Tibial artery (tissue), 4 donors: ENCODE measurements around the gene SLC24A3.

Experiments
- DNase-seq, 2 donors: peaks; one replicate each; pipeline ENCODE4 v3.0.0-alpha.2; 2019
- H3K27ac ChIP-seq, 2 donors: fragments of 200-600 bp; sonication (generic) in 1 of 2; 1 replicate in 1 of 2; 2 replicates in 1 of 2; pipeline ENCODE4 v1.5.1; 2018 to 2019; ENCODE audit warnings: mild to moderate bottlenecking in 1 of 2
- H3K27me3 ChIP-seq, 2 donors: fragments of 200-600 bp; sonication (generic) in 1 of 2; one replicate each; pipeline versions ENCODE4 v1.5.1 to v1.6.0; 2016 to 2019
- H3K36me3 ChIP-seq, 3 donors: fragments of 200-600 bp; sonication (generic) in 2 of 3; one replicate each; pipeline ENCODE4 v1.5.1; 2016 to 2019; ENCODE audit warnings: mild to moderate bottlenecking in 2 of 3
- H3K4me1 ChIP-seq, 4 donors: fragments of 200-600 bp; sonication (generic) in 2 of 4; 1 replicate in 3 of 4; 2 replicates in 1 of 4; pipeline ENCODE4 v1.5.1; 2016 to 2019
- H3K4me3 ChIP-seq, 2 donors: fragments of 200-600 bp; sonication (generic) in 1 of 2; 1 replicate in 1 of 2; 2 replicates in 1 of 2; pipeline ENCODE4 v1.5.1; 2018 to 2019; ENCODE audit warnings: mild to moderate bottlenecking in 2 of 2
- H3K9me3 ChIP-seq, 3 donors: fragments of 200-600 bp; sonication (generic) in 1 of 3; one replicate each; pipeline ENCODE4 v1.5.1; 2016 to 2019
- CTCF ChIP-seq, 2 experiments: fragments of 200-600 bp in 1 of 2; fragments of 450-650 bp in 1 of 2; IDR thresholded peaks; one replicate each; pipeline ENCODE4 v1.5.1; 2017 to 2019; ENCODE audit warnings: antibody characterized with exemption in 2 of 2, mild to moderate bottlenecking in 1 of 2, moderate library complexity in 1 of 2
- intact Hi-C: fragments of 100-400 bp; cut with DNase I; formaldehyde crosslinking; loops from one replicate; pipeline ENCODE4 v1.15.0; 2023; ENCODE audit warnings: low total_unique reads

Gene SLC24A3

DNA sequence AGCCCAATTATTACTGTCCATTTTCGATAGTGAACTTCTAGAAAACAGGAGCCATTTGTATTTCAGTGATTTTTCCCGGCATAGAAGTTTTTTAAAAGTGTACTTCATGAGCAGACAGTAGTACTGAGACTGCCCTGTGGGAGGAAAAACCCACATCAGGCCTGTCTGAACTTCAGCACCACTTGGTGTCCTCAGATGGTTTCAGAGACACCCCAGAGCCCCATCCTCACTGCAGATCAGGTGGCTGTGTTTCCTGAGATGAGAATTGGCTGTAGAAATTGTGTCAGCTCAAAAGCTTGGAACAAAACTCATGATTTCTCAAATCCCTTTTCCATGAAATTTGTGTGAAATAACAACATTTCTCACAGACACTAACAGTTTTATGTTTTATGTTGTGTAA is 435.6 kb downstream of the SLC24A3 start:
- intact Hi-C loops = no loop called here
- TF ChIP-seq CTCF (IDR thresholded peaks at IDR 0.05) = no peak
- H3K4me1 ChIP-seq = no peaks in the 10 kb centered on the region

DNA sequence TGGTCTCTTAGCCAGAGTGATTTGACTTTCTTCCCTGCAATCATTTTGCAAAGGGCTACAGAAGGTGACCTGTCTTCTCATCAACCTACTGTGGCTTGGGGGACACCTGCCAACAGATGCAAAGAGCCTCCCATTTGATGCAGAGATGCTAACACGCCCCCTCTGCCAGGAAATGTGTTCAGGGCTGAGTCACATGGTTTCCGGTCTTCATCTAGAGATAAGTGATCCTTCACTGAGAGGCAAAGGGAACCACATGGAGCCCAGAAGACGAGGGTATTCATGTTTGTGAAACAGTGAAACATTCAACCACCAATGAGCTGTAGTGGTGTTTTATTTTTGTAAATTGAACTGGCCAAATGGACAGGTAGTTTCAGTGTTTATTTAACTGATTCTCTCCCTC is 436.6 kb downstream of the SLC24A3 start:
- no peak for DNase-seq
- Histone ChIP-seq H3K36me3 (no peaks in the 10 kb centered on the region), H3K27ac (no peak overlapping the region), H3K4me3 (no peak overlapping the region), H3K4me1 (no peaks in the 10 kb centered on the region), H3K9me3 (no peaks in the 10 kb centered on the region), H3K27me3 (no peaks in the 10 kb centered on the region)
- intact Hi-C loops = no loop called here
- no peak for TF ChIP-seq CTCF (IDR thresholded peaks at IDR 0.05)

More for the DNA sequence above, 435.6 kb downstream of the SLC24A3 start:
- no peaks in the 10 kb centered on the region for H3K27me3 ChIP-seq
- no peak overlapping the region for H3K27ac ChIP-seq
- no peaks in the 10 kb centered on the region for H3K36me3 ChIP-seq
- H3K9me3 ChIP-seq = no peaks in the 10 kb centered on the region
- H3K4me3 ChIP-seq = no peak overlapping the region
- DNase-seq = no peak

GRCh38 chr20:19652591-19653026 is 440.2 kb downstream of the SLC24A3 start:
- DNase-seq = no peak
- intact Hi-C loops = loop anchor here (10.0 kb wide), 1 partner anchor 1018 kb away; no protein-coding TSS in a partner anchor
- peaks cover 0 to 3% (median 0%) of the 10 kb centered on the region in 3 donors for H3K36me3 ChIP-seq
- H3K9me3 ChIP-seq = no peaks in the 10 kb centered on the region
- no peaks in the 10 kb centered on the region for H3K27me3 ChIP-seq
- no peak overlapping the region for H3K27ac ChIP-seq
- no peak overlapping the region for H3K4me3 ChIP-seq
- no peaks in the 10 kb centered on the region for H3K4me1 ChIP-seq
- TF ChIP-seq CTCF (IDR thresholded peaks at IDR 0.05) = no peak

- H3K4me1 ChIP-seq = no peaks in the 10 kb centered on the region
- no peaks in the 10 kb centered on the region for H3K27me3 ChIP-seq
- TF ChIP-seq CTCF (IDR thresholded peaks at IDR 0.05) = no peak
- no peak overlapping the region for H3K27ac ChIP-seq
- H3K36me3 ChIP-seq = peaks cover 0 to 3% (median 0%) of the 10 kb centered on the region in 3 donors
- H3K4me3 ChIP-seq = no peak overlapping the region
- DNase-seq = no peak
- intact Hi-C loops = loop anchor here (10.0 kb wide), 1 partner anchor 1019 kb away; no protein-coding TSS in a partner anchor
- H3K9me3 ChIP-seq = no peaks in the 10 kb centered on the region
Measured at GRCh38 chr20:19653327-19653726, 440.9 kb downstream of the SLC24A3 start.

GRCh38 chr20:19654921-19655320 is 442.5 kb downstream of the SLC24A3 start:
- H3K4me3 ChIP-seq = no peak overlapping the region
- H3K36me3 ChIP-seq = peaks cover 0 to 3% (median 0%) of the 10 kb centered on the region in 3 donors
- H3K9me3 ChIP-seq = no peaks in the 10 kb centered on the region
- H3K27ac ChIP-seq = no peak overlapping the region
- H3K27me3 ChIP-seq = no peaks in the 10 kb centered on the region
- no peaks in the 10 kb centered on the region for H3K4me1 ChIP-seq
- TF ChIP-seq CTCF (IDR thresholded peaks at IDR 0.05) = no peak
- intact Hi-C loops = loop anchor here (10.0 kb wide), 1 partner anchor 1020 kb away; no protein-coding TSS in a partner anchor
- no peak for DNase-seq

GRCh38 chr20:19658137-19658536 is 445.7 kb downstream of the SLC24A3 start:
- H3K27ac ChIP-seq = no peak overlapping the region
- no peaks in the 10 kb centered on the region for H3K9me3 ChIP-seq
- H3K4me3 ChIP-seq = no peak overlapping the region
- intact Hi-C loops = loop anchor here (10.0 kb wide), 1 partner anchor 1023 kb away; no protein-coding TSS in a partner anchor
- H3K27me3 ChIP-seq = no peaks in the 10 kb centered on the region
- peaks cover 0 to 3% (median 0%) of the 10 kb centered on the region in 3 donors for H3K36me3 ChIP-seq
- DNase-seq = peak in 1 of 2 donors; percentile 23
- no peak for TF ChIP-seq CTCF (IDR thresholded peaks at IDR 0.05)
- H3K4me1 ChIP-seq = peaks cover 0 to 14% (median 8%) of the 10 kb centered on the region in 4 donors
